ENCODE results near the gene DIAPH3.

DIAPH3 gene

DNA sequence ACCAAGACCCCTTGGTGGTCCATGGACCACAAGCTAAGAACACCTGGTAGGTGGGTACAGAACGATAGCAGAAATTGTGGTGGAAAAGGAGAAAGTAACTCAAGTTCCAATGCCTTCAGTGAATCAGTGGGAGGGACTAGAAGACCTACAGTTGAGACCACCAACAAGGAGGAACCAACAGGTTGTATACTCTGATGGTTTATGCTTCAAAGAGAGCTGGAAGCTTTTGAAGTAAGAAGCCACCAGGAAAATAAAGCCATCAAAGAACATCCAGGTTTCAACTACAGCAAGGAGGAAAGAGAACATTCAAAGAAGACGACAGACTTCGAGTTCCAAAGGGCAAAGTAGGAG, 42.4 kb downstream of the DIAPH3 start:
- TF ChIP-seq CTCF (IDR thresholded peaks at IDR 0.05; ENCODE audit: borderline replicate concordance, control extremely low read depth, extremely low read depth, insufficient read depth, missing control alignments) = no peak
- no peak for DNase-seq (ENCODE audit: low spot score)
- in situ Hi-C loops (cut with MboI; ENCODE audit: low sequenced_read_pairs, unreplicated experiment) = no loop called here

DNA sequence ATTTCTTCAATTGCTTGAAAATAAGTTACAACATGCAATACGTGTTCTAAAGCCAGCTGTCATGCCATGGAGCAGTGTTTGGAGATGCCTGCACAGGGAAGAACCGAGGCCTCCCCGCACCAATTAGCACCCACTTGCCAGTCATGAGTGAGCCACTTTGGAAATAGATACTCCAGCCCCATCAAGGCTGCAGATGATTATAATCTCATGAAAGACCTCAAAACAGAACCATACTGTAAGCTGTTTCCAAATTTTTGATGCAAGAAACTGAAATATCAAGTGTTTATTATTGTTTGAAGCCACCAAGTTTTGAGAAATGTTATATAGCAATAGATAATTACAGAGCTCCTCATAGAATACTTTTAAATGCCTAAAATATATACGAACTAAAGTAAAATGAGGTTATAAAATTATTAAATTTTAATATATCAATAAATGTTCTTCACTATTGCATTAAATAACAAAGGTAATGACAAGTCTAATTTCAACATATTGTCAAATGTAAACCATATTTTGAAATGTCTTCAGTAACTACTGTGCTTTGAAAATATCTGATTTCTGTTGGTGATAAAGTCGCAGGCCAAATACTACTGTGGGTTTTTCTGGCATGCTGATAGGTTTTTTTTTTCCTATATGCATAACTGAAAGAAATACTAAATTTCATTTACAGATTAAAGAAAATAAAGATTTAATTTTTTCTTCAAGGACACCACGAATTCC, 43.0 kb downstream of the DIAPH3 start:
- in situ Hi-C loops (cut with MboI; ENCODE audit: low sequenced_read_pairs, unreplicated experiment) = no loop called here
- TF ChIP-seq CTCF (IDR thresholded peaks at IDR 0.05; ENCODE audit: borderline replicate concordance, control extremely low read depth, extremely low read depth, insufficient read depth, missing control alignments) = no peak
- DNase-seq (ENCODE audit: low spot score) = no peak

- in situ Hi-C loops (cut with MboI; ENCODE audit: low sequenced_read_pairs, unreplicated experiment) = no loop called here
- TF ChIP-seq CTCF (IDR thresholded peaks at IDR 0.05; ENCODE audit: borderline replicate concordance, control extremely low read depth, extremely low read depth, insufficient read depth, missing control alignments) = no peak
These were observed 44.9 kb downstream of the DIAPH3 start for GRCh38 chr13:60118696-60119400.

DNA sequence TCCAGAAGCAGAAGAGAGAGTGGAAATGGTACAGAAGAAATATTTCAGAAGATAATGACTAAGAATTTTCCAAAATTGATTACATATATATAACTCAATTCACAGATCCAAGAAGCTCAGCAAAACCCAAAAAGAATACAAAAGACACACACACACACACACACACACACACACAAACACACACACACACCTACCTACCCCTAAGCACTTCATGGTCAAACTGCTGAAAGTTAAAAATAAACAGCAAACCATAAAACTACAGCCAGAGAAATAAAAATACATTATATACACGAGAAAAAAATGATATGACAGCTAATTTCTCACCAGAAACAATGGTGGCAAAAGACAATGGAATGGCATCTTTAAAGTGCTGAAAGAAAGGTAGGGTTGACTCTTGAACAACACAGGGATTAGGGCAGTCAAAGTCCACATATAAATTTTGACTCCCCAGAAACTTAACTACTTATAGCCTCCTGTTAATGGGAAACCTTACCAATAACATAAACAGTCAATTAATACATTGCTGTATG, 49.2 kb downstream of the DIAPH3 start:
- TF ChIP-seq CTCF (IDR thresholded peaks at IDR 0.05; ENCODE audit: borderline replicate concordance, control extremely low read depth, extremely low read depth, insufficient read depth, missing control alignments) = no peak
- in situ Hi-C loops (cut with MboI; ENCODE audit: low sequenced_read_pairs, unreplicated experiment) = no loop called here

More at GRCh38 chr13:60118696-60119400, 44.9 kb downstream of the DIAPH3 start:
- no peak for DNase-seq (ENCODE audit: low spot score)

GRCh38 chr13:60112771-60113170, 51.0 kb downstream of the DIAPH3 start:
- in situ Hi-C loops (cut with MboI; ENCODE audit: low sequenced_read_pairs, unreplicated experiment) = no loop called here
- DNase-seq (ENCODE audit: low spot score) = no peak
- no peak for TF ChIP-seq CTCF (IDR thresholded peaks at IDR 0.05; ENCODE audit: borderline replicate concordance, control extremely low read depth, extremely low read depth, insufficient read depth, missing control alignments)

More for the DNA sequence above, 49.2 kb downstream of the DIAPH3 start:
- no peak for DNase-seq (ENCODE audit: low spot score)

DNA sequence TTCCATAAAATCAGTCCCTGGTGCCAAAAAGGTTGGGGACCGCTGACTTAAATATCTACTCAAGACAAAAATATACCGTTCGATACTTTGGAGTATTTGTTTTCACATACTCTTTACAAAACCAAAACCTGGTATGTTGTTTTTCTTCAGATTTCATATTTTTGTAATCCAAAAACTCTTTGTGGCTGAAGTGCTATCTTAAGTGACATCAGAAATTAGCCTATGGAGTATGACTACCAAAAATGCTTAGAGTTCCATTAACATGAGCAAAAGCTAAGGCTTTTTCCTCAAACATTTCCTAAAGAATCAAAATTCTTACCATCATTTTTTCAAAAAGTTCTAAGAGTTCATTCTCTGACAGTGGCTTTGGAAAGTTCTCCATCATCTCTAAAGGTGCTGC, 52.0 kb downstream of the DIAPH3 start:
- no peak for DNase-seq (ENCODE audit: low spot score)
- TF ChIP-seq CTCF (IDR thresholded peaks at IDR 0.05; ENCODE audit: borderline replicate concordance, control extremely low read depth, extremely low read depth, insufficient read depth, missing control alignments) = no peak
- in situ Hi-C loops (cut with MboI; ENCODE audit: low sequenced_read_pairs, unreplicated experiment) = no loop called here

All from GM13976 (cell line).